Tibial artery (tissue), 4 donors: ENCODE results near the gene SHH.
A peak's percentile ranks its signal among the peaks of the same experiment; 100 is the strongest.

ENCODE experiments used
- DNase-seq, 2 donors: peaks; one replicate each; pipeline ENCODE4 v3.0.0-alpha.2; 2019
- H3K27ac ChIP-seq, 2 donors: fragments of 200-600 bp; sonication (generic) in 1 of 2; 1 replicate in 1 of 2; 2 replicates in 1 of 2; pipeline ENCODE4 v1.5.1; 2018 to 2019; ENCODE audit warnings: mild to moderate bottlenecking in 1 of 2
- H3K27me3 ChIP-seq, 2 donors: fragments of 200-600 bp; sonication (generic) in 1 of 2; one replicate each; pipeline versions ENCODE4 v1.5.1 to v1.6.0; 2016 to 2019
- H3K36me3 ChIP-seq, 3 donors: fragments of 200-600 bp; sonication (generic) in 2 of 3; one replicate each; pipeline ENCODE4 v1.5.1; 2016 to 2019; ENCODE audit warnings: mild to moderate bottlenecking in 2 of 3
- H3K4me1 ChIP-seq, 4 donors: fragments of 200-600 bp; sonication (generic) in 2 of 4; 1 replicate in 3 of 4; 2 replicates in 1 of 4; pipeline ENCODE4 v1.5.1; 2016 to 2019
- H3K4me3 ChIP-seq, 2 donors: fragments of 200-600 bp; sonication (generic) in 1 of 2; 1 replicate in 1 of 2; 2 replicates in 1 of 2; pipeline ENCODE4 v1.5.1; 2018 to 2019; ENCODE audit warnings: mild to moderate bottlenecking in 2 of 2
- H3K9me3 ChIP-seq, 3 donors: fragments of 200-600 bp; sonication (generic) in 1 of 3; one replicate each; pipeline ENCODE4 v1.5.1; 2016 to 2019
- intact Hi-C: fragments of 100-400 bp; cut with DNase I; formaldehyde crosslinking; loops from one replicate; pipeline ENCODE4 v1.15.0; 2023; ENCODE audit warnings: low total_unique reads
- TF ChIP-seq, protein P1 (sequence below), 2 experiments: fragments of 200-600 bp in 1 of 2; fragments of 450-650 bp in 1 of 2; IDR thresholded peaks; one replicate each; pipeline ENCODE4 v1.5.1; 2017 to 2019; ENCODE audit warnings: antibody characterized with exemption in 2 of 2, mild to moderate bottlenecking in 1 of 2, moderate library complexity in 1 of 2

Gene SHH

DNA sequence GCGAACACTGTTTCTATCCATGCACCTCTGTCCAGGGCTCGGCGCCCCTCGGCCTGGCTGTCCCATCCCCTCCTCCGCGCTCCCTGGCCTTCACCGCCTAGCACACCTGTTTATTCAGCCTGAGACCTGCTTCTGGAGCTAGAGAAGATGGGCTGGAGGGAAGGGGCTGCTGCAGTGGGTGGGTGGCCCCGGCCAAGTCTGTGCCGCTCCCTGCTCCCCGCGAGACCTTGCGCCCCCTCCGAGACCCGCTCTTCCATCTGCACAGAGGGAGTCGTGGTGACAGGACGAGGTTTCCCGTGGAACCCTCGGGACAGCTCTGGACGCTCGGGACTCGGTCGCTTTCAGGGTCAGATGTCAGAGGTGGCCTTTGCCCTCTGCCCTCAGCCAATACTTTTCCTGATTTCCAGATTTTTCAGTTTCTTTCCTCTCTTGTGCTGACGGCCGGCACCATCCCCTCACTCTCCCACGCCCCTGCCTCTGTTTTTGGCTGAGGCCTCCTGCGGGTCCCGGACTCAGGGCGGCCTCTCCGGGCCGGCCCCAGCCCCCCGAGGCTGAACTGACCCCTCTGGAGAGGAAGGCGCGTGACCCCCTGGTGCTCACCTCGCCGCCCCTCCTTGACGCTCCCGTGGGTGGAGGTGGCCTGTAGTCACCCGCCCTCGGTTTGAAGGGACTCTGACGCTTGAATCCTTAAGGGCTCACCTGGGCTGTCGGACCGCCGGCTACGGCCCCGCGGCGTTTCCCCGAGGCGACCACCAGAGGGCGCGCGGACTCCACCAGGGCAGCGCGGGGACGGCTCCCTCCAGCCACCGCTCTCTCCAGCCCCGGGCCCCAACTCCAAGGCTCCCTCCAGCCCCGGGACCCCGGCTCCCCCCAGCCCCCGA is 15.6 kb downstream of the SHH start:
- H3K27ac ChIP-seq = no peak overlapping the region
- H3K9me3 ChIP-seq = no peaks in the 10 kb centered on the region
- H3K4me1 ChIP-seq = peaks cover 0 to 9% (median 7%) of the 10 kb centered on the region in 4 donors
- TF ChIP-seq, protein P1, sequence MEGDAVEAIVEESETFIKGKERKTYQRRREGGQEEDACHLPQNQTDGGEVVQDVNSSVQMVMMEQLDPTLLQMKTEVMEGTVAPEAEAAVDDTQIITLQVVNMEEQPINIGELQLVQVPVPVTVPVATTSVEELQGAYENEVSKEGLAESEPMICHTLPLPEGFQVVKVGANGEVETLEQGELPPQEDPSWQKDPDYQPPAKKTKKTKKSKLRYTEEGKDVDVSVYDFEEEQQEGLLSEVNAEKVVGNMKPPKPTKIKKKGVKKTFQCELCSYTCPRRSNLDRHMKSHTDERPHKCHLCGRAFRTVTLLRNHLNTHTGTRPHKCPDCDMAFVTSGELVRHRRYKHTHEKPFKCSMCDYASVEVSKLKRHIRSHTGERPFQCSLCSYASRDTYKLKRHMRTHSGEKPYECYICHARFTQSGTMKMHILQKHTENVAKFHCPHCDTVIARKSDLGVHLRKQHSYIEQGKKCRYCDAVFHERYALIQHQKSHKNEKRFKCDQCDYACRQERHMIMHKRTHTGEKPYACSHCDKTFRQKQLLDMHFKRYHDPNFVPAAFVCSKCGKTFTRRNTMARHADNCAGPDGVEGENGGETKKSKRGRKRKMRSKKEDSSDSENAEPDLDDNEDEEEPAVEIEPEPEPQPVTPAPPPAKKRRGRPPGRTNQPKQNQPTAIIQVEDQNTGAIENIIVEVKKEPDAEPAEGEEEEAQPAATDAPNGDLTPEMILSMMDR (IDR thresholded peaks at IDR 0.05) = peak; percentile 61 to 91
- H3K4me3 ChIP-seq = no peak overlapping the region
- H3K27me3 ChIP-seq = peaks cover 0 to 60% of the 10 kb centered on the region in 2 donors
- no peaks in the 10 kb centered on the region for H3K36me3 ChIP-seq
- intact Hi-C loops = loop anchor here (10.0 kb wide), 1 partner anchor 58 kb away; no protein-coding TSS in a partner anchor
- DNase-seq = peak in 1 of 2 donors; percentile 38

DNA sequence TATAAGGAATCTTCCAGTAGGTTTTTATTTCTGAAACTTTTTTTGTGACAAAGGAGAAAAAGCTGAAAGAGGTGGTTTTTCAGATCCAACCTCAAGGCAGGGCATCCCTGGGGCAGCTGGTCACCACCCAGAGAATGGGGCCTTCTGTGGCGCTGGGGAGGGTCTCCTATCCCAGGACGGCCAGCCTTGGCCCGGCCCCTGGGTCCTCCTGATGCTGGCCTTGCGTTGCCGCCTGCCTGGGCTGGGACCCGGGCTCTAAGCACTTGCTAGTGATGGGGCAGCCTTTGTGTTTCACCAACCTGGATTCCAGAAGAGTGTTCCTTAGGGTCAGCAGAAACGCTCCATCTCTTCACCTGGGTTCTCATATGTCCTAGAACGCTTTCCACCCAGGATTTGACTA is 16.3 kb downstream of the SHH start:
- no peak overlapping the region for H3K27ac ChIP-seq
- H3K9me3 ChIP-seq = no peaks in the 10 kb centered on the region
- intact Hi-C loops = loop anchor here (10.0 kb wide), 1 partner anchor 59 kb away; no protein-coding TSS in a partner anchor
- peaks cover 0 to 9% (median 7%) of the 10 kb centered on the region in 4 donors for H3K4me1 ChIP-seq
- H3K27me3 ChIP-seq = peaks cover 0 to 54% of the 10 kb centered on the region in 2 donors
- no peak for DNase-seq
- H3K4me3 ChIP-seq = no peak overlapping the region
- TF ChIP-seq, protein P1 (IDR thresholded peaks at IDR 0.05) = no peak
- no peaks in the 10 kb centered on the region for H3K36me3 ChIP-seq

DNA sequence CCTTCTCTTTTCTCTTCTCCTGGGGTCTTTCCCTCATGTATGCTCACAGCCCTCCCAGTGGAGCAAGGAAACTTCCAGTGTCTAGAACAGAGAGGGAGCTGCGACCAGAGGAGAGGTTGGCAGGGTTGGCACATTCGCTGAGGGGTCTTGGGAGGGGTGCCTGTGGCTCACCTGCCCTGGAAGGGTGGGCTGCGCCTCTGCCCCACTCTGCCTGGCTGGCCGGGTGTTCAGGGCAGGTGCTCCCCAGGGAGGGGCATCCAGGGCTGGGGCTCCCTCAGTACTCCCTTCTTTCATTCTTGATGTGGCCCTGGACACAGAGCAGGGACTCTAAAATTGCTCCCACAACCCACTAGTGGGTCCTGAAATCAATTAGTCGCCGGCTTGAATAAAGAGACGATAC is 16.9 kb downstream of the SHH start:
- intact Hi-C loops = loop anchor here (10.0 kb wide), 1 partner anchor 59 kb away; no protein-coding TSS in a partner anchor
- no peak for DNase-seq
- TF ChIP-seq, protein P1 (IDR thresholded peaks at IDR 0.05) = no peak
- no peaks in the 10 kb centered on the region for H3K36me3 ChIP-seq
- peaks cover 0 to 9% (median 7%) of the 10 kb centered on the region in 4 donors for H3K4me1 ChIP-seq
- no peak overlapping the region for H3K4me3 ChIP-seq
- H3K9me3 ChIP-seq = no peaks in the 10 kb centered on the region
- H3K27ac ChIP-seq = no peak overlapping the region
- peaks cover 0 to 48% of the 10 kb centered on the region in 2 donors for H3K27me3 ChIP-seq

DNA sequence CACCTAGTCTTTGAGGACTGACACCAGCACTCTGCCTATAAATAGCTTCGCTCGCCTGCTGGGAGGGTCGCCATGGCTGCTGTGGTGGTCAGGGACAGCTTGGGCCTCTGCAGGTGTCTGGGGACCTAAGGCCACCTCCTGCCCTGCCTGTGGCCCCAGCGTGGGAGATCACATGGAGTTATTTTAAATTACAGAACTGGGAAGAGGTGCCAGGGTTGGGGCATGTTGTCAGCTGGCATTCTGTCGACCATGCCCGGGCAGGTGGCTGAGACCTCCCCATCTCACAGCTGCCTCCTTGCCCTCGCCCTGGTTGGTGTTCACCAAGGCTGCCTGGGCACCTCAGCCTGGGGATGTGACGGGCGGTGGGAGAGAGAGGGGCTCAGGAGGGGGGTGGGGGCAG is 18.1 kb downstream of the SHH start:
- TF ChIP-seq, protein P1 (IDR thresholded peaks at IDR 0.05) = no peak
- H3K27ac ChIP-seq = no peak overlapping the region
- no peaks in the 10 kb centered on the region for H3K9me3 ChIP-seq
- DNase-seq = no peak
- H3K36me3 ChIP-seq = no peaks in the 10 kb centered on the region
- peaks cover 0 to 9% (median 5%) of the 10 kb centered on the region in 4 donors for H3K4me1 ChIP-seq
- peaks cover 0 to 38% of the 10 kb centered on the region in 2 donors for H3K27me3 ChIP-seq
- intact Hi-C loops = loop anchor here (10.0 kb wide), 1 partner anchor 61 kb away; no protein-coding TSS in a partner anchor
- no peak overlapping the region for H3K4me3 ChIP-seq

DNA sequence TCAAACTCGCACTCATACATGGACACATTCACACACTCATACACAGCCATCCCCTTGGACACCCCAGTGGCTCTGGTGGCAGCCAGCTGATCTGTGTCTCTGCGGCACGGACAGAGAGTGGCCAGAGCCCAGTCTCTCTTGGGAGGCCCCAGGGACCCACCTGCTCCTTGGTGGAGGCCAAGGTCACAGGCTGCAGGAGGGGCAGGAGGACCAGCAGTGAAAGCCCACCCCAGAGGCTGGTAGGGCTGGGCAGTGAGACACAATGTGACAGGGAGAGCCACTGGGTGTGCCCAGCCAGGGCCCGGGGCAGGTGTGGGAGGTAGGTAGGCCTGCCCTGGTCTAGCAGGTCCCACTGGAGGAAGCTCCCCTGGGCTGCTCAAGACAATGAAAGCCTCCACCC is 18.5 kb downstream of the SHH start:
- TF ChIP-seq, protein P1 (IDR thresholded peaks at IDR 0.05) = no peak
- peaks cover 0 to 34% of the 10 kb centered on the region in 2 donors for H3K27me3 ChIP-seq
- DNase-seq = no peak
- no peak overlapping the region for H3K27ac ChIP-seq
- intact Hi-C loops = loop anchor here (10.0 kb wide), 1 partner anchor 61 kb away; no protein-coding TSS in a partner anchor
- H3K4me1 ChIP-seq = peaks cover 0 to 9% (median 5%) of the 10 kb centered on the region in 4 donors
- no peaks in the 10 kb centered on the region for H3K36me3 ChIP-seq
- no peak overlapping the region for H3K4me3 ChIP-seq
- no peaks in the 10 kb centered on the region for H3K9me3 ChIP-seq
